ENCODE results near the gene TMEM141.
A peak's percentile ranks its signal among the peaks of the same experiment; 100 is the strongest.
"Not testable (repeated sequence)": the region's sequence is repeated elsewhere in the genome, so short reads cannot be mapped to it uniquely, and the experiment has no call there.

TMEM141 gene

GRCh38 chr9:136774416-136775045 lies 16.6 kb upstream of the TMEM141 start:
- no peak for DNase-seq

- DNase-seq = no peak
Observed at GRCh38 chr9:136775191-136775590, 16.0 kb upstream of the TMEM141 start.

GRCh38 chr9:136776947-136777346 lies 14.2 kb upstream of the TMEM141 start:
- no peak for DNase-seq

DNA sequence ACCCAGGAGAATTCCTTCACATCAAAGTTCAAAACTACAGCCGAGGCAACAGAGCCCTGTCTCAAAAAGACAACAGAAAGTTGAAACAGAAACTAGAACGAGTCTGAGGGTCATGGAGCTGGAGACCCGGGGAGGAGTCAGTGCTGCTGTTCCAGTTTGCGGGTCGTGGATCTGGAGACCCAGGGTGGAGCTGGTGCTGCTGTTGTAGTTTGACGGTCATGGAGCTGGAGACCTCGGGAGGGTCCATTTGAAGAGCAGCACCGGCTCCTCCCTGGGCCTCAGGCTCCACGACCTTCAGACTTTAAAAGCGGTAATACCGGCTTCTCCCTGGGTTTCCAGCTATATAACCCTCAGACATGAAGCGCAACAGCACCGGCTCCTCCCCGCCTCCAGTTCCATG lies 13.8 kb upstream of the TMEM141 start:
- DNase-seq = no peak

DNA sequence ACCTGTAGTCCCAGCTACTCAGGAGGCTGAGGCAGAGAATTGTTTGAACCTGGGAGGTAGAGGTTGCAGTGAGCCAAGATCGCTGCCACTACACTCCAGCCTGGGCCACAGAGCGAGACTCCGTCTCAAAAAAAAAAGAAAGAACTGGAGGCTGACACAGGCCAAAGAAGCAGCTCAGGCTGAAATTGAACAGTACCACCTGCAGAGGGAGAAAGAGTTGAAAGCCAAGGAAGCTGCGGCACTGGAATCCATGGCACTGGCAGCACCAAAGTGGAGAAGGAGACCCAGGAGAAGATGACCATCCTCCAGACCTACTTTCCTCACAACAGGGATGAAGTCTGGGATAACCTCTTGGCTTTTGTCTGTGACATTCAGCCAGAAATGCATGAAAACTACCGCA lies 11.3 kb upstream of the TMEM141 start:
- no peak for DNase-seq

GRCh38 chr9:136782452-136782851 lies 8.7 kb upstream of the TMEM141 start:
- DNase-seq = no peak

DNA sequence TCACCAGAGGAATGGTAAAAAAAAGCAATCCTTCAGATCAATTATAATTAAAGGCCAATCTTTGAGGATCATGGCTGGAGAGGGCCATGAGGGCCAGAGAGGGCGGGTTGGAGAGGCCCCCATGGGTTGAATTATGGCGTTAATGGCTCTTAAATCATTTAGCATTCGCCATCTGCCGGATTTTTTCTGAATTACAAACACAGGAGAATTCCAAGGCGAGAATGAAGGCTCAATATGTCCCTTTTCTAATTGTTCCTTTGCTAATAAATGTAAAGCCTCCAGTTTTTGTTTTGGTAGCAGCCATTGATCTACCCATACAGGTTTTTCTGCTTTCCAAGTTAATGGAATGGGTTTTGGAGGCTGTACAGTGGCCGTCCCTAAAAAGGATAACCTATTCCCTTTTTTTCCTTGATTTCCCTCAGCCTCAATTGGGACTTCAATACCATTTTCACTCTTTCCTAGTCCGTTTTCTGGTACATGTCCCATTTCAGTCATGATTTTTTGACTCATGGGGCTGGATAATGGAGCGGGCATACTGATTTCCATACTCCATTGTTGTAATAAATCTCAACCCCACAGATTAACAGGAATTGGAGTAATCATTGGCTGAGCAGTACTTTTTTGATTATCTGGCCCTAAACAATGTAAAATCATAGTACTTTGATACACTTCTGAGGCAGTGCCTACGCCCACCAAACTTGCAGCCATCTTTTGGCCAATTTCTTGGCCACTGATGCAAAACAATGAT lies 6.7 kb upstream of the TMEM141 start:
- no peak for DNase-seq

- DNase-seq = no peak
Observed at GRCh38 chr9:136784997-136785361, 6.2 kb upstream of the TMEM141 start.

GRCh38 chr9:136785565-136786355 lies 5.4 kb upstream of the TMEM141 start:
- not testable (repeated sequence) for DNase-seq

DNA sequence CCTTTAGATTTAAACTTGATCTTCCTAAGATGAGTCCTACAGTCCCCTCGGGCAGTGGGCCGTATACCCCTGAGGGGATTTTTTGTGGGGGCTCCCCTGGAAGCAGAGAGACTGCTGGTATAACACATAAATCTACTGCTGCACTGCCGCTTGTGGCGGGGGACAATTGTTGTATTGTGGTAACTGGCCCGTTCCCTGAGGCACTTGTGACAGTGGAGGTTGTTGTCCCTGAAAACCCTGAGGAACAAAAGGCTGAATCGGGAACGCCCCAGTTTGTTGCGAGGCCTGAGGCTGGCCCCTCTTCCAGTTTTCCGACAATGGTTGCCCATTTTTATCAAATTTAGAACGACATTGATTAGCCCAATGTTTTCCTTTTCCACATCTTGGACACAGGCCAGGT lies 4.7 kb upstream of the TMEM141 start:
- DNase-seq = no peak

- DNase-seq = not testable (repeated sequence)
Observed at GRCh38 chr9:136786983-136787382, 4.2 kb upstream of the TMEM141 start.

DNA sequence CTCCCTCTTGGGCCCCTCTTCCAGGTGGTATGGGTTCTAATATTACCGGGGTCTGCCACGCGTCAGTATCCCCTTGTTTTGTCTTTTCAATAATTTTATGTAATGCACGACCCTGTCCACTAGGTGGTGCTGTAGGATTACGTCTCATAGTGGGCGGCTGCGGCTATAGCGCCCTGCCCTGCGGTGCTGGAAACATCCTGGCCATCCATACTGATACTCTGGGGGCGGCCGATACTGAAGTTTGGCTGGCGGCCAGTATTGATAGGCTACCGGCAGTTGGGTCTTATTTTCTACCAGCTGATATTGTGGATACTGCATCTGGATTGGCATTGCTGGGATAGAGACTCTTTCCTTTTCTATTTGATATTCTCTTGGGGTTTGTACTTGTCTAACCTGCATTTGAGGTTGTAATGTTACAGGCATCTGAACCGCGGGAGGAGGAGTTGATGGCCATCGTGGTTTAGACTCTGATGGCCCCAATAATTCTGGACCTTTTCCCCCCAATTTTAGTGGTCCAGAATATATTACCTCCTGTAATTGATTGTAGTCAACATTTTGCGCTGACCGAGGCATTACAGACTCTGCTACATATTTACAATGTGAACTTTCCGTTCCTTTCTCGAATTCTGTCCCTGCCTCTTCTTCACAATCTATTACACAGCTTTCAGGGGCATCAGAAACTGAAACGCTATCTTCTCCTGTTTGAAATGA lies 3.3 kb upstream of the TMEM141 start:
- DNase-seq = peak; percentile 56

- DNase-seq = not testable (repeated sequence)
Observed at GRCh38 chr9:136788644-136789522, 2.3 kb upstream of the TMEM141 start.

GRCh38 chr9:136789523-136789937 lies 1.6 kb upstream of the TMEM141 start:
- no peak for DNase-seq

DNA sequence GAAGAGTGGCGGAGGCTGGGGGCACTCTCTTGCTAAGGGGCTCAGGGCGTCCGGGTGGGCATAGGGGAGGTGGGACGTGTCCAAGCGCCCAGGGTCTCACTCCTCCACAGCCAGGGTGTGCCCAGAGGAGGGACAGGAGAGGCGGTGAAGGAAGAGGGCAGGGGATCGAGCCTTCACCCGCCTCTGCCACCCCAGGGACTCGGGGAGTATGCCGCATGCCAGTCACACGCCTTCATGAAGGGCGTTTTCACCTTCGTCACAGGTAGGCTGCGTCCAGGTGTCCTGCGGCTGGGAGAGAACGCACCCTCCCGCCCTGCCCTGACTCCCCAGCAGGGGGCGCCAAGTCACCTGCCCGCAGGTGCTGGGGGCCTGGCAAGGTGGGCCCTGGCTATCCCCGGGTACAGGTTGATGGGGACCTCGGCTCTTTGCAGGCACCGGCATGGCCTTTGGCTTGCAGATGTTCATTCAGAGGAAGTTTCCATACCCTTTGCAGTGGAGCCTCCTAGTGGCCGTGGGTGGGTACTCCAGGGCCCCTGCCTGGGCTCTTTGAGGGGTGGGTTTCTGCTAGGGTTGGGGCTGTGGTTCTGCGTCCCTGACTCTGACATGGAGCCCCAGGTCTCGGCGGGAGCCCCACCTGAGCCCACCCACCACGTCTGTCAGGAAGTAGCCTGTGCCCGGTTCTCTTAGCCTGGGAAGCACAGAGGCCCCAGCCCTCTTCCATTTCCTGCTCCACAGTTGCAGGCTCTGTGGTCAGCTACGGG lies 552 bp downstream of the TMEM141 start:
- DNase-seq = peak; percentile 61

DNA sequence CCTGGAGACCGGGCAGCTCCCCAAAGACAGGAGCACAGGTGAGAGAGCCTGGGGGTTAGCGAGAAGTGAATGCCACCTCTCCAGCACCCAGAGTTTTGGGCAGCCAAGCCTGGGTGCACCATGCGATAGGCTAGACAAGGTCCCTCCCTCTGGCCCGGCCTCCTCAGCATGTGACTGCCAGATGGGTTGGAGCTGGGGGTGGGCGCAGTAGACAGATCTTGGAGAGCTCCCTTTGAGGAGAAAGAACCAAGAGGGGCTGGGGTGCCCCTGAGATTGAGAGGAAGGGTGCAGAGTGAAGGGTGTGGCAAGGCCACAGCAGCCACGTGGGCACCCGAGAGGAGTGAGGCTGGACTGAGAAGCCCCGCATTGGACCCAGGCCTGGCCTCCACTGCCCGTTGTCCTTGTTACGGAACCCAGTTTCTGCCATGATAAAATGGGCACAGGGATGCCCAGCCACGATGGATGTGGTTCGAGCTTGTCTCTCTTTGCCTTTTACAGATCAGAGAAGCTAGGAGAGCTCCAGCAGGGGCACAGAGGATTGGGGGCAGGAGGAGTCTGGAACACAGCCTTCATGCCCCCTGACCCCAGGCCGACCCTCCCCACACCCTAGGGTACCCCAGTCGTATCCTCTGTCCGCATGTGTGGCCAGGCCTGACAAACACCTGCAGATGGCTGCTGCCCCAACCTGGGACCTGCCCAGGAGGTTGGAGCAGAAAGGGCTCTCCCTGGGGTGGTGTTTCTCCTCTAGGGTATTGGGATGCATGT lies 1.4 kb downstream of the TMEM141 start:
- no peak for DNase-seq

- DNase-seq = no peak
Observed at GRCh38 chr9:136793086-136793946, 2.2 kb downstream of the TMEM141 start.

- DNase-seq = no peak
Observed at GRCh38 chr9:136794281-136794999, 3.3 kb downstream of the TMEM141 start.

DNA sequence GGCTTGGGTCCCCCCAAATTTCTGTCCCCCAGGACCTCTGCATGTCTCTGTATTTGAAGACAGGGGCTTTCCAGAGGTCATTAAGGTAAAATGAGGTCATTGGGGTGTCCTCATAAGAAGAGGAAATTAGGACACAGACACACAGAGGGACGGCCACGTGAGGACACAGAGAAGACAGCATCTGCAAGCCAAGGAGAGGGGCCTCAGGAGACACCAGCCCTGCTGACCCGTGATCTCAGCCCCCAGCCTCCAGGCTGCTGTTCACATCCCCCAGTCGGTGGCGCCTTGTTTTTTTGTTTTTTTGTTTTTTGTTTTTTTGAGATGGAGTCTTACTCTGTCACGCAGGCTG lies 3.8 kb downstream of the TMEM141 start:
- no peak for DNase-seq

Measured in T-helper 9 cell (primary cell).